Measurements from ENCODE around the gene APH1A. TPM values are rescaled to one million over a fixed set of nuclear protein-coding genes. Genes with fewer than 3 reads are reported as not detected.
"Not testable (repeated sequence)": the region's sequence is repeated elsewhere in the genome, so short reads cannot be mapped to it uniquely, and the experiment has no call there.

Gene APH1A
- total RNA-seq (100 to 1,000 TPM; 118 to 133 (median 124) TPM), total RNA-seq (90.6 to 181 (median 126) reads per million in 29 experiments)
- 89.5 TPM for total RNA-seq (2013)

DNA sequence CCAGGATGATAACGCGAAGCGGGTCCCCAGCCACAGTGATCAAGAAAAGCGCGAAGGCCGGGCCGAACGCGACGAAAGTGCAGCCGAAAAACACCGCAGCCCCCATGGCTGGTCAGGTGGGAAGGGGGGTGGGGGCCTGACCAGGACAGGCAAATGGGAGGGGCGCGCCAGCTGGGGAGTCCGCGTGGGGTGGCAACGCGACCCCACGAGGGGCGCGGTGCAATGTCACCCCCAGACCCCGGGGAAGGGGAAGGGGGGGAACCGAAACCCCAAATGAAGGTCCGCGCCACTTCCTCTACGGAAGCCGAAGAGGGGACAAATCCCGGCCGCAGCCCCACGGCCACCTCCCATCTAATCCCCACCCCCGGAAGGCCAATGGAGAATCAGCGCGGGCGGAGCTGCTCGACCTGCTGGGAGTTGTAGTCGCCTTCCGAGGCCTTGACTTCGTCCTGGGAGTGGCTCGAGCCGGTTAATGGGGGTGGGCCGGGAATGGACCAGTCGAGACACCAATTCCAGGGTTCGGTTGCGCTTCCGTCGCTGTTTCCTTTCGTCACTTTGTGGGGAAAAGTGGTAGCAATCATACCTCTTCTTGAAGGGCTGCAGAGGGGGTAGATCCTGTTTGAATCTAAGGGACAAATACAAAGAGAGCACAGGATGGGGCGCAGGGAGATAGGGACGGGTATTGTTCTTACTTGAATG, at the start of gene APH1A:
Gene APH1A, minus strand, starts transcription at position 312 of the 699 bp plus-strand sequence. Its CDS starts 206 bp downstream, at position 106.
- no peaks in the 10 kb centered on the region for H3K9me3 ChIP-seq
- peaks cover 29 to 37% (median 30%) of the 10 kb centered on the region in 3 donors for H3K4me1 Mint-ChIP-seq
- H3K4me3 ChIP-seq (ENCODE audit: control insufficient read depth in 1 of 2, extremely low read depth in 1 of 2, low read length in 1 of 2) = peak within 1 kb of the TSS; percentile 71 to 90
- DNase-seq (peak; percentile 81 to 93 (median 86)), ATAC-seq (replicated peaks in 1 of 4) (peak; percentile 95 to 97 (median 96))
- no peaks in the 10 kb centered on the region for H3K27me3 ChIP-seq (replicated peaks in 1 of 2; ENCODE audit: control insufficient read depth in 2 of 2, extremely low read depth in 1 of 2, insufficient read depth in 2 of 2, low read length in 1 of 2)
- peaks cover 34% of the 10 kb centered on the region for H3K36me3 Mint-ChIP-seq
- CTCF ChIA-PET = interaction anchor here in 1 of 2 donors (0.6 to 1.8 kb wide), 3 partner anchors 13 to 166 kb away, joined by 4 to 6 read pairs (median 5); no protein-coding TSS in a partner anchor
- H3K27ac Mint-ChIP-seq = peak within 1 kb of the TSS; percentile 98 to 99
- WGBS (ENCODE audit: insufficient coverage) = under 1% methylated on average over 38 of the region's 49 CpGs
- peak within 1 kb of the TSS; percentile 97 to 99 (median 99) for H3K4me3 Mint-ChIP-seq
- no peaks in the 10 kb centered on the region for H3K27me3 Mint-ChIP-seq
- POLR2A ChIA-PET = interaction anchor here in 1 of 2 donors (0.5 to 0.7 kb wide), 3 partner anchors 78 to 424 kb away, joined by 3 to 5 read pairs (median 4); no protein-coding TSS in a partner anchor
- H3K4me1 ChIP-seq (ENCODE audit: control insufficient read depth in 1 of 2, extremely low read depth in 1 of 2, insufficient read depth in 2 of 2, low read length in 2 of 2) = peaks cover 13 to 29% of the 10 kb centered on the region in 2 experiments
- H3K9me3 Mint-ChIP-seq = no peaks in the 10 kb centered on the region
- peak within 1 kb of the TSS; percentile 95 for H3K27ac ChIP-seq (ENCODE audit: low read length)
- H3K36me3 ChIP-seq (ENCODE audit: control insufficient read depth in 2 of 2, extremely low read depth in 1 of 2, insufficient read depth in 1 of 2, low read length in 1 of 2) = peaks cover 13 to 33% of the 10 kb centered on the region in 2 donors

DNA sequence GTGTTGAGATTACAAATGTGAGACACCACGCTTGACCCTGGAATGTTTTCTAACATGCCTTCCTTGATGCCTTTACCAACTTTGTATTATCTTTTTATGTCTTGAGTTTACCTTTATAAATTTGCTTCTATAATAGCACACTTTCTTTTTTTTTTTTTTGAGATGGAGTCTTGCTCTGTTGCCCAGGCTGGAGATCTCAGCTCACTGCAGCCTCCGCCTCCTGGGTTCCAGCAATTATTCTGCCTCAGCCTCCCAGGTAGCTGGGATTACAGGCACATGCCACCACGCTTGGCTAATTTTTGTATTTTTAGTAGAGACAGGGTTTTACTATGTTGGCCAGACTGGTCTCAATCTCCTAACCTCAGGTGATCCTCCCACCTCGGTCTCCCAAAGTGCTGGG, 45.9 kb upstream of the APH1A start:
- H3K27ac ChIP-seq (ENCODE audit: low read length); CTCF ChIA-PET; H3K9me3 ChIP-seq; H3K27me3 Mint-ChIP-seq; H3K4me1 ChIP-seq (ENCODE audit: control insufficient read depth in 1 of 2, extremely low read depth in 1 of 2, insufficient read depth in 2 of 2, low read length in 2 of 2); H3K9me3 Mint-ChIP-seq; H3K4me1 Mint-ChIP-seq; H3K27me3 ChIP-seq (replicated peaks in 1 of 2; ENCODE audit: control insufficient read depth in 2 of 2, extremely low read depth in 1 of 2, insufficient read depth in 2 of 2, low read length in 1 of 2); H3K27ac Mint-ChIP-seq; DNase-seq; ATAC-seq (replicated peaks in 1 of 4); H3K36me3 ChIP-seq (ENCODE audit: control insufficient read depth in 2 of 2, extremely low read depth in 1 of 2, insufficient read depth in 1 of 2, low read length in 1 of 2); H3K4me3 ChIP-seq (ENCODE audit: control insufficient read depth in 1 of 2, extremely low read depth in 1 of 2, low read length in 1 of 2); H3K4me3 Mint-ChIP-seq; H3K36me3 Mint-ChIP-seq; POLR2A ChIA-PET: not testable (repeated sequence)
- WGBS (ENCODE audit: insufficient coverage) = 100% methylated on average over 1 of the region's 4 CpGs

- Histone ChIP-seq H3K36me3 (ENCODE audit: control insufficient read depth in 2 of 2, extremely low read depth in 1 of 2, insufficient read depth in 1 of 2, low read length in 1 of 2) (peaks cover 0 to 12% of the 10 kb centered on the region in 2 donors), H3K4me3 (ENCODE audit: control insufficient read depth in 1 of 2, extremely low read depth in 1 of 2, low read length in 1 of 2) (no peak overlapping the region), H3K27ac (ENCODE audit: low read length) (no peak overlapping the region), H3K27me3 (replicated peaks in 1 of 2; ENCODE audit: control insufficient read depth in 2 of 2, extremely low read depth in 1 of 2, insufficient read depth in 2 of 2, low read length in 1 of 2) (no peaks in the 10 kb centered on the region), H3K4me1 (ENCODE audit: control insufficient read depth in 1 of 2, extremely low read depth in 1 of 2, insufficient read depth in 2 of 2, low read length in 2 of 2) (no peaks in the 10 kb centered on the region), H3K9me3 (no peaks in the 10 kb centered on the region)
- Mint-ChIP-seq H3K4me3 (no peak overlapping the region), H3K27ac (no peak overlapping the region), H3K9me3 (no peaks in the 10 kb centered on the region), H3K27me3 (no peaks in the 10 kb centered on the region), H3K4me1 (no peaks in the 10 kb centered on the region), H3K36me3 (peaks cover 13% of the 10 kb centered on the region)
- ATAC-seq (replicated peaks in 1 of 4) (no peak), DNase-seq (no peak)
- WGBS (ENCODE audit: insufficient coverage) = 100% methylated on average over 1 of the region's 2 CpGs
- ChIA-PET POLR2A (no interaction called here), CTCF (interaction anchor here in 1 of 2 donors (0.6 kb wide), 1 partner anchor 12 kb away, joined by 3 read pairs; no protein-coding TSS in a partner anchor)
Measured at GRCh38 chr1:150311762-150312161, 42.9 kb upstream of the APH1A start.

DNA sequence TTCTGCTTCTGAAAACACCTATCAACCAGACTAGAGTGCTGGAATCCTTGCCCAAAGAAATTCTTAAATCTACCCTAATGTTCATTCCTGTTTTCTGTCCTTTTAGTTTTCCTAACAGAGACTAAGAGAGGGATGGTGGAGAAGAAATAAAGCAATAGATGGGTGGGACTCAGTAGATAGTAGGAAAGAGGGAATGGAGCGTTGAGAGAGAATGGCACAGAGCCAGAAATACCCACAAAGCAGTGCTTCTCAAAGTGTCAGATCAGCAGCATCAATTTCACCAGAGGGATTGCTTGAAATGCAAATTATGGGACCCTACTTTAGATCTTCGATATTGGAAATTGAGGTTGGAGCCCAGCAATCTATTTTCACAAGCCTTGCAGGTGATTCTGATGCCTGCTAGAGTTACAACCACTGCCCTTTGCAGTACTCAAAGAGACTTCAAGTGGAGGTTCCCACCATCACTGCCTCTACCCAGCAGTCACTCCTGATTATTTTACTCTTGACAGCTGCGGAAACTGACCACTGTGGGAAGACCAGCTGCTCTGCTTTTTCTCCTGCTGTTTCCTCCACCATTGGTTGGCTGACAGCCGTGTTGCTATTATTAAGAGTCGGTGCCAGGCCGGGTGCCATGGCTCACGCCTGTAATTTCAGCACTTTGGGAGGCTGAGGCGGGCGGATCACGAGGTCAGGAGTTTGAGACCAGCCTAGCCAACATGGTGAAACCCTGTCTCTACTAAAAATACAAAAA, 41.1 kb upstream of the APH1A start:
- Histone ChIP-seq H3K36me3 (ENCODE audit: control insufficient read depth in 2 of 2, extremely low read depth in 1 of 2, insufficient read depth in 1 of 2, low read length in 1 of 2) (peaks cover 0 to 12% of the 10 kb centered on the region in 2 donors), H3K27me3 (replicated peaks in 1 of 2; ENCODE audit: control insufficient read depth in 2 of 2, extremely low read depth in 1 of 2, insufficient read depth in 2 of 2, low read length in 1 of 2) (no peaks in the 10 kb centered on the region), H3K9me3 (no peaks in the 10 kb centered on the region), H3K27ac (ENCODE audit: low read length) (no peak overlapping the region), H3K4me3 (ENCODE audit: control insufficient read depth in 1 of 2, extremely low read depth in 1 of 2, low read length in 1 of 2) (no peak overlapping the region), H3K4me1 (ENCODE audit: control insufficient read depth in 1 of 2, extremely low read depth in 1 of 2, insufficient read depth in 2 of 2, low read length in 2 of 2) (no peaks in the 10 kb centered on the region)
- Mint-ChIP-seq H3K36me3 (peaks cover 13% of the 10 kb centered on the region), H3K4me1 (no peaks in the 10 kb centered on the region), H3K27ac (peak overlapping the region in 1 of 2 donors; percentile 45), H3K9me3 (no peaks in the 10 kb centered on the region), H3K4me3 (no peak overlapping the region), H3K27me3 (no peaks in the 10 kb centered on the region)
- ChIA-PET CTCF (no interaction called here), POLR2A (no interaction called here)
- 83% methylated on average over 6 of the region's 10 CpGs for WGBS (ENCODE audit: insufficient coverage)
- no peak for DNase-seq
- ATAC-seq (replicated peaks in 1 of 4) = no peak

- H3K27me3 ChIP-seq (replicated peaks in 1 of 2; ENCODE audit: control insufficient read depth in 2 of 2, extremely low read depth in 1 of 2, insufficient read depth in 2 of 2, low read length in 1 of 2); H3K4me3 Mint-ChIP-seq; ATAC-seq (replicated peaks in 1 of 4); DNase-seq; POLR2A ChIA-PET; H3K4me1 ChIP-seq (ENCODE audit: control insufficient read depth in 1 of 2, extremely low read depth in 1 of 2, insufficient read depth in 2 of 2, low read length in 2 of 2); CTCF ChIA-PET; H3K27ac ChIP-seq (ENCODE audit: low read length); H3K4me3 ChIP-seq (ENCODE audit: control insufficient read depth in 1 of 2, extremely low read depth in 1 of 2, low read length in 1 of 2); H3K4me1 Mint-ChIP-seq; H3K27ac Mint-ChIP-seq; H3K27me3 Mint-ChIP-seq; H3K9me3 ChIP-seq; H3K9me3 Mint-ChIP-seq: not testable (repeated sequence)
- no CpG with 5 or more reads among the region's 9 CpGs for WGBS (ENCODE audit: insufficient coverage)
- H3K36me3 Mint-ChIP-seq = peaks cover 15% of the 10 kb centered on the region
- H3K36me3 ChIP-seq (ENCODE audit: control insufficient read depth in 2 of 2, extremely low read depth in 1 of 2, insufficient read depth in 1 of 2, low read length in 1 of 2) = peaks cover 0 to 12% of the 10 kb centered on the region in 2 donors
Measured at GRCh38 chr1:150308585-150308984, 39.8 kb upstream of the APH1A start.

DNA sequence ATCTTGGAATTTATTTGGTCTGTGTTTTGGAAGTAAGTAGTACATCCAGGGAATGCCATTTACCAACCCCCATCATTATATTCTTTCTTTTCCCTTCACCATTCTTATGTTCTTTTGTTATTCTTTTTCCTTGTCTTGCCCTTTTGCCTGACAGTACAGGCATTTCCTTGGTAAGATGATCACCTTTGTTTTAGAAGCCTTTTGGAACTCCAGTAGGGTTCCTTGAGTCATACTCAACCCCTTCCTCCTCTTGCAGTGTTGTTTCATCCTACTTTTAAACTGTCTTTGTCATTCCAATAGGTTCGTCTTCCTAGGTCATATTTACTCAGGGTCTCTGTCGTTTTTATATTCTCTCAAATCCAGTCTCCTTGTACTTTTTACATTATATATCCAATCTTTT, 34.1 kb upstream of the APH1A start:
- no peak overlapping the region for H3K4me3 ChIP-seq (ENCODE audit: control insufficient read depth in 1 of 2, extremely low read depth in 1 of 2, low read length in 1 of 2)
- WGBS (ENCODE audit: insufficient coverage) = 85% methylated on average over 2 of the region's 2 CpGs
- Mint-ChIP-seq H3K27me3 (no peaks in the 10 kb centered on the region), H3K36me3 (peaks cover 20% of the 10 kb centered on the region), H3K27ac (peak overlapping the region in 1 of 2 donors; percentile 15), H3K4me1 (peaks cover 5 to 23% (median 13%) of the 10 kb centered on the region in 3 donors), H3K4me3 (no peak overlapping the region), H3K9me3 (no peaks in the 10 kb centered on the region)
- no peaks in the 10 kb centered on the region for H3K4me1 ChIP-seq (ENCODE audit: control insufficient read depth in 1 of 2, extremely low read depth in 1 of 2, insufficient read depth in 2 of 2, low read length in 2 of 2)
- no peaks in the 10 kb centered on the region for H3K9me3 ChIP-seq
- H3K27ac ChIP-seq (ENCODE audit: low read length) = no peak overlapping the region
- ATAC-seq (replicated peaks in 1 of 4) (no peak), DNase-seq (no peak)
- no peaks in the 10 kb centered on the region for H3K27me3 ChIP-seq (replicated peaks in 1 of 2; ENCODE audit: control insufficient read depth in 2 of 2, extremely low read depth in 1 of 2, insufficient read depth in 2 of 2, low read length in 1 of 2)
- ChIA-PET CTCF (interaction anchor here in 1 of 2 donors (0.5 kb wide), 1 partner anchor 36 kb away, joined by 6 read pairs; no protein-coding TSS in a partner anchor), POLR2A (interaction anchor here in 1 of 2 donors (0.5 kb wide), 1 partner anchor 977 kb away, joined by 9 read pairs; no protein-coding TSS in a partner anchor)
- H3K36me3 ChIP-seq (ENCODE audit: control insufficient read depth in 2 of 2, extremely low read depth in 1 of 2, insufficient read depth in 1 of 2, low read length in 1 of 2) = peaks cover 5 to 32% of the 10 kb centered on the region in 2 donors

All from T-cell (primary cell).